CD14-positive monocyte (primary cell): ENCODE data around the gene C19orf33. TPM values are rescaled to one million over a fixed set of nuclear protein-coding genes. Genes with fewer than 3 reads are reported as not detected.
"Not testable (repeated sequence)": the region's sequence is repeated elsewhere in the genome, so short reads cannot be mapped to it uniquely, and the experiment has no call there.

Experiments
- DNase-seq, 3 donors: peaks; one replicate each; pipeline ENCODE4 v3.0.0-alpha.2; 2011 to 2022
- H2AFZ ChIP-seq: 2 replicates; pipeline ENCODE4 v1.6.0; 2012; ENCODE audit warnings: mild to moderate bottlenecking, low read depth, low read length, inconsistent platforms; ENCODE audit not compliant: insufficient read depth, poor library complexity, severe bottlenecking
- H3K27ac ChIP-seq, 2 donors: 1 replicate in 1 of 2; 2 replicates in 1 of 2; pipeline ENCODE4 v1.5.1; 2012 to 2013; ENCODE audit warnings: low read length in 2 of 2, control low read depth in 1 of 2, inconsistent platforms in 1 of 2, low read depth in 1 of 2, mild to moderate bottlenecking in 1 of 2
- H3K27me3 ChIP-seq, 2 donors: one replicate each; pipeline versions ENCODE4 v1.6.0 to v1.6.1; 2011 to 2013; ENCODE audit warnings: low read length in 2 of 2; ENCODE audit not compliant: control insufficient read depth in 2 of 2, insufficient read depth in 2 of 2
- H3K36me3 ChIP-seq, 2 donors: replicated peaks in 1 of 2; 1 replicate in 1 of 2; 2 replicates in 1 of 2; pipeline versions ENCODE4 v1.5.1 to v1.6.1; 2012 to 2013; ENCODE audit warnings: low read length in 2 of 2, control low read depth in 1 of 2, inconsistent platforms in 1 of 2, mild to moderate bottlenecking in 1 of 2; ENCODE audit not compliant: insufficient read depth in 2 of 2, control insufficient read depth in 1 of 2
- H3K4me1 ChIP-seq, 2 donors: 1 replicate in 1 of 2; 2 replicates in 1 of 2; pipeline versions ENCODE4 v1.5.1 to v1.6.1; 2012 to 2013; ENCODE audit warnings: low read length in 2 of 2, control low read depth in 1 of 2, inconsistent platforms in 1 of 2, mild to moderate bottlenecking in 1 of 2, moderate library complexity in 1 of 2; ENCODE audit not compliant: insufficient read depth in 2 of 2, control insufficient read depth in 1 of 2
- H3K4me2 ChIP-seq: replicated peaks from 2 replicates; pipeline ENCODE3; 2012; ENCODE audit warnings: low read length, moderate library complexity, mild to moderate bottlenecking; ENCODE audit not compliant: poor library complexity, severe bottlenecking; ENCODE audit errors: extremely low read depth
- H3K4me3 ChIP-seq, 3 experiments: fragments of 200-600 bp in 1 of 3; sonication (generic) in 1 of 3; replicated peaks in 1 of 3; 1 replicate in 2 of 3; 2 replicates in 1 of 3; pipeline ENCODE4 v1.5.1; 2011 to 2013; ENCODE audit warnings: low read length in 3 of 3, mild to moderate bottlenecking in 3 of 3, control low read depth in 2 of 3, low read depth in 2 of 3, inconsistent platforms in 1 of 3, moderate library complexity in 1 of 3
- H3K79me2 ChIP-seq: 2 replicates; pipeline ENCODE4 v1.6.0; 2012; ENCODE audit warnings: mild to moderate bottlenecking, control low read depth, inconsistent platforms, low read length, moderate library complexity; ENCODE audit not compliant: insufficient read depth
- H3K9ac ChIP-seq: 2 replicates; pipeline ENCODE4 v1.6.0; 2017; ENCODE audit warnings: low read length, mild to moderate bottlenecking; ENCODE audit not compliant: insufficient read depth, poor library complexity, severe bottlenecking
- H3K9me3 ChIP-seq, 2 donors: replicated peaks in 1 of 2; 1 replicate in 1 of 2; 2 replicates in 1 of 2; pipeline versions ENCODE4 v1.5.1 to v1.6.1; 2012 to 2013; ENCODE audit warnings: low read length in 2 of 2, control low read depth in 1 of 2; ENCODE audit not compliant: control insufficient read depth in 1 of 2, insufficient read depth in 1 of 2
- H4K20me1 ChIP-seq: 2 replicates; pipeline ENCODE4 v1.6.0; 2012; ENCODE audit warnings: mild to moderate bottlenecking, low read length, control low read depth, moderate library complexity; ENCODE audit not compliant: insufficient read depth
- H3K27ac Mint-ChIP-seq, 7 donors: one replicate each; pipeline ENCODE4 v1.8.0; 2020; ENCODE audit warnings: mild to moderate bottlenecking in 7 of 7, mixed read lengths in 7 of 7, moderate library complexity in 6 of 7, inconsistent platforms in 2 of 7
- H3K27me3 Mint-ChIP-seq, 3 donors: one replicate each; pipeline ENCODE4 v1.8.0; 2021 to 2022; ENCODE audit warnings: low read depth in 3 of 3, mild to moderate bottlenecking in 3 of 3, mixed read lengths in 3 of 3, moderate library complexity in 3 of 3, inconsistent platforms in 1 of 3
- H3K36me3 Mint-ChIP-seq, 2 donors: one replicate each; pipeline ENCODE4 v1.8.0; 2020; ENCODE audit warnings: mixed read lengths in 2 of 2, inconsistent platforms in 1 of 2, mild to moderate bottlenecking in 1 of 2
- H3K4me1 Mint-ChIP-seq: one replicate; pipeline ENCODE4 v1.8.0; 2020; ENCODE audit warnings: mild to moderate bottlenecking, mixed read lengths
- H3K4me3 Mint-ChIP-seq, 2 donors: one replicate each; pipeline ENCODE4 v1.8.0; 2020; ENCODE audit warnings: mild to moderate bottlenecking in 2 of 2, mixed read lengths in 2 of 2, moderate library complexity in 1 of 2
- H3K9me3 Mint-ChIP-seq, 7 donors: one replicate each; pipeline ENCODE4 v1.8.0; 2020 to 2022; ENCODE audit warnings: mixed read lengths in 7 of 7, mild to moderate bottlenecking in 6 of 7, moderate library complexity in 6 of 7, inconsistent platforms in 2 of 7
- WGBS: methylation state at CpG from one replicate; pipeline ENCODE4 v1.1.5; 2013; ENCODE audit warnings: missing lambda C conversion rate; ENCODE audit not compliant: insufficient coverage; 5-methylcytosine and 5-hydroxymethylcytosine counted together
- intact Hi-C, 2 donors: fragments of 100-400 bp; cut with micrococcal nuclease; formaldehyde crosslinking; loops; one replicate each; pipeline versions ENCODE4 v1.15.0 to v1.15.1; 2023
- polyA plus RNA-seq, 3 donors: library from polyadenylated mRNA; depleted of rRNA in 1 of 3; unstranded in 2 of 3; stranded (reverse) in 1 of 3; fragments of 300-500 nt in 2 of 3; fragments of >200 nt in 1 of 3; fragmentation: Illumina TruSeq in 2 of 3; gene quantifications; 1 replicate in 2 of 3; 2 replicates in 1 of 3; pipeline ENCODE4 v1.2.3, GENCODE V29; 2012 to 2021
- TF ChIP-seq, protein P1 (sequence below): fragments of 200-600 bp; IDR thresholded peaks from one replicate; pipeline ENCODE4 v1.8.0; 2022; ENCODE audit warnings: antibody characterized with exemption, mild to moderate bottlenecking

C19orf33 gene
- polyA plus RNA-seq, 3 donors, result 0.43 to 0.73 (median 0.69) TPM

DNA sequence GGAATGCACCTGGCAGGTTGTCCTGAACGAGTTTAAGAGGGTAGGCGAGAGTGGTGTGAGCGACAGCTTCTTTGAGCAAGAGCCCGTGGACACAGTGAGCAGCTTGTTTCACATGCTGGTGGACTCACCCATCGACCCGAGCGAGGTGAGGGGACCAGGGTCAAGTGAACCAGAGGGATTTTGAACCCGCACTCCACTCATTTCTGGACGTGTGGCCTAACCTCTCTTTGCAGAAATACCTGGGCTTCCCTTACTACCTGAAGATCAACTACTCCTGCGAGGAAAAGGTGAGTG lies 33.3 kb downstream of the C19orf33 start:
- TF ChIP-seq, protein P1, sequence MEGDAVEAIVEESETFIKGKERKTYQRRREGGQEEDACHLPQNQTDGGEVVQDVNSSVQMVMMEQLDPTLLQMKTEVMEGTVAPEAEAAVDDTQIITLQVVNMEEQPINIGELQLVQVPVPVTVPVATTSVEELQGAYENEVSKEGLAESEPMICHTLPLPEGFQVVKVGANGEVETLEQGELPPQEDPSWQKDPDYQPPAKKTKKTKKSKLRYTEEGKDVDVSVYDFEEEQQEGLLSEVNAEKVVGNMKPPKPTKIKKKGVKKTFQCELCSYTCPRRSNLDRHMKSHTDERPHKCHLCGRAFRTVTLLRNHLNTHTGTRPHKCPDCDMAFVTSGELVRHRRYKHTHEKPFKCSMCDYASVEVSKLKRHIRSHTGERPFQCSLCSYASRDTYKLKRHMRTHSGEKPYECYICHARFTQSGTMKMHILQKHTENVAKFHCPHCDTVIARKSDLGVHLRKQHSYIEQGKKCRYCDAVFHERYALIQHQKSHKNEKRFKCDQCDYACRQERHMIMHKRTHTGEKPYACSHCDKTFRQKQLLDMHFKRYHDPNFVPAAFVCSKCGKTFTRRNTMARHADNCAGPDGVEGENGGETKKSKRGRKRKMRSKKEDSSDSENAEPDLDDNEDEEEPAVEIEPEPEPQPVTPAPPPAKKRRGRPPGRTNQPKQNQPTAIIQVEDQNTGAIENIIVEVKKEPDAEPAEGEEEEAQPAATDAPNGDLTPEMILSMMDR, result no peak
- H3K4me2 ChIP-seq, result peak overlapping the region; percentile 100
- Mint-ChIP-seq H3K27me3 (peaks cover 0 to 4% (median 0%) of the 10 kb centered on the region in 3 donors), H3K9me3 (no peaks in the 10 kb centered on the region), H3K4me3 (peak overlapping the region; percentile 93 to 98), H3K4me1 (peaks cover 6% of the 10 kb centered on the region), H3K36me3 (peaks cover 13 to 30% of the 10 kb centered on the region in 2 donors), H3K27ac (peak overlapping the region in 6 of 7 donors; percentile 23 to 100 (median 98))
- H2AFZ ChIP-seq, result peak overlapping the region; percentile 92
- no peaks in the 10 kb centered on the region for H3K9me3 ChIP-seq
- peak overlapping the region; percentile 7 to 100 (median 79) for H3K4me3 ChIP-seq
- no peak overlapping the region for H3K9ac ChIP-seq
- H4K20me1 ChIP-seq, result no peaks in the 10 kb centered on the region
- DNase-seq, result no peak
- H3K27ac ChIP-seq, result peak overlapping the region; percentile 64 to 99
- H3K36me3 ChIP-seq, result no peaks in the 10 kb centered on the region
- H3K4me1 ChIP-seq, result peaks cover 6 to 12% of the 10 kb centered on the region in 2 donors
- H3K27me3 ChIP-seq, result no peaks in the 10 kb centered on the region
- 72% methylated on average over 10 of the region's 10 CpGs for WGBS
- intact Hi-C loops, result loop anchor here (2.0 to 5.0 kb wide), 2 partner anchors 281 to 430 kb away; partner anchors contain the start of genes EIF3K (in 1 of the 2), SIPA1L3 (in 1 of the 2) and WDR87 (in 1 of the 2)
- H3K79me2 ChIP-seq, result no peaks in the 10 kb centered on the region

DNA sequence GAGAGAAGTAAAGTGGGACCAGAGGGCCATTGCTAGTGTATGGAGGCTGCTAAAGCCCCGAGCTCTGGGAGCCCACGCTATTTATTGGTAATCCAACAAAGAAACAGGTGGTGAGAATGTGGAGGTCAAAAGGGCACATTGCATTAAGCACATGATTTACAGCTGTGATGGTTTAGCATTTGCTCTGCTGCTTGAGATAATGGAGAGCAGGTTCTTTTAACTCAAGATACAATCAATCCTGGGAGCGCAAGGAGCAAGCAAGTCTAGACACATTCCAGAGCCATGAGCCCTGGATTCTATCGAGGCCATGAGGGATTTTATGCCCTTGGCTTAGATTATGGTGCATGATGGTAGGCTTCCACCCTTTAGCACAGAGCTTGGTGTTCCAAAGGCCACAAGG lies 35.0 kb downstream of the C19orf33 start:
- WGBS, result no CpG with 5 or more reads among the region's 4 CpGs
- not testable (repeated sequence) for H3K27me3 Mint-ChIP-seq, H3K27me3 ChIP-seq, H2AFZ ChIP-seq, H3K4me2 ChIP-seq, H3K9ac ChIP-seq, DNase-seq, H3K9me3 Mint-ChIP-seq, H3K4me3 ChIP-seq, H3K27ac ChIP-seq, H3K36me3 ChIP-seq, H3K4me3 Mint-ChIP-seq, H3K4me1 Mint-ChIP-seq, H3K27ac Mint-ChIP-seq, H3K9me3 ChIP-seq, H3K79me2 ChIP-seq, H4K20me1 ChIP-seq
- peaks cover 12 to 32% of the 10 kb centered on the region in 2 donors for H3K36me3 Mint-ChIP-seq
- H3K4me1 ChIP-seq, result peaks cover 6 to 12% of the 10 kb centered on the region in 2 donors
- intact Hi-C loops, result loop anchor here in 1 of 2 donors (5.0 kb wide), 1 partner anchor 432 kb away; the partner anchor contains the start of genes SIPA1L3 and WDR87
